GM19023 (cell line): Measurements from ENCODE around the gene CHAMP1.

ENCODE experiments used
- ATAC-seq: cut with Tn5 transposase; IDR thresholded peaks from one replicate; pipeline ENCODE4 v1.9.1; 2021; ENCODE audit warnings: mild to moderate bottlenecking, moderate library complexity; ENCODE audit not compliant: unreplicated experiment

Gene CHAMP1

GRCh38 chr13:114314074-114314912 lies at the start of gene CHAMP1:
Gene CHAMP1 (plus strand): TSS chr13:114314503. CDS start chr13:114323843, 9,340 bp downstream.
- peak; percentile 83 for ATAC-seq

DNA sequence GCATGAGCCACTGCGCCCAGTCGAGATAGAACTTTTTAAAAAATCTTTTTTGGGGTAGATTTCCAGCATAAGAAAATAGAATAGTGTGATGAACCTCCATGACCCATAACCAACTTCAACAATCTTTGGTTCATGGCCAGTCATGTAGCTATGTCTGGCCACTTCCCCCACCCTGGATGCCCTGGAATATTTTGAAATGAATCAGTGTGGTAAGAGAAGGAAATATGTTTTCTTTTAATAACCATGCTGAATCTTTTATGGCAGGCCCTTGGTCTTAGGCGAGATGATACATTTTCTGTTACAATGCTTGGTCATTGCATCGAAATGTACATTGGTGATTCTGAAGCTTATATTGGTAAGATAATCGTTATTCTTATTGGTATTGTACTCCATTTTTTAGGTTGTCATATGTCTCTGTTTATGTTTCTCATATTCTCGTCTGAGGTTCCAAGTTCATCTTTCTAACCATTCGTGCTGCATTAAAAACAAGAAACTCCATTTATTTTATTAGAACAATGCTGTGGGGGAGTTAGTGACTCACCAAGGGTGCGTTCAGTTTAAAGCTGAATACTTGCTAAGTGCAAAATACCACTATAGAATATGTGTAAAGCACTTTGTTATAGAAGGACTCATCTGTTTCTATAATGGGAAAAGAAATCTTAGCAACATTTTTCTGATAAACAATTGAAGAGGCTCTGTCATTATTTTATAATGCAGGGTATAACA lies 49.3 kb upstream of the CHAMP1 start:
- no peak for ATAC-seq

DNA sequence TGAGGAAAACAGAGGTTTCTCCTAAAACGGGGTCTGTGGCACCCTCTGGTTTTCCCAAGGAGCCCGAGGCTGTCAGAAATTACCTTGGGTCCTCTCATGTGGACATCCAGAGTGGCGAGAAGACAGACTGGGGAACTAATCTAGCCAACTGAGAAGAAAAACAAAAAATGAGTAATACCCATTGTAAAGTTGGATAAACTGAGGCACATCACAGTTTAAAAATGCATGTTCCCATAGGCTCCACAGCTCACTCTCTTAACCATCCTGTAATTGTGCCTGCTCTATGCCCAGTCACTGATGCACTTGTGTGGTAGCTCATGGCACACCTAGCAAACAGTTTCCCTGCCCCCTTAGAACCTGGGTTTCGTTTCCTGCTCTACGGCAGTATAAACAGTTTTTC lies 48.1 kb upstream of the CHAMP1 start:
- no peak for ATAC-seq

DNA sequence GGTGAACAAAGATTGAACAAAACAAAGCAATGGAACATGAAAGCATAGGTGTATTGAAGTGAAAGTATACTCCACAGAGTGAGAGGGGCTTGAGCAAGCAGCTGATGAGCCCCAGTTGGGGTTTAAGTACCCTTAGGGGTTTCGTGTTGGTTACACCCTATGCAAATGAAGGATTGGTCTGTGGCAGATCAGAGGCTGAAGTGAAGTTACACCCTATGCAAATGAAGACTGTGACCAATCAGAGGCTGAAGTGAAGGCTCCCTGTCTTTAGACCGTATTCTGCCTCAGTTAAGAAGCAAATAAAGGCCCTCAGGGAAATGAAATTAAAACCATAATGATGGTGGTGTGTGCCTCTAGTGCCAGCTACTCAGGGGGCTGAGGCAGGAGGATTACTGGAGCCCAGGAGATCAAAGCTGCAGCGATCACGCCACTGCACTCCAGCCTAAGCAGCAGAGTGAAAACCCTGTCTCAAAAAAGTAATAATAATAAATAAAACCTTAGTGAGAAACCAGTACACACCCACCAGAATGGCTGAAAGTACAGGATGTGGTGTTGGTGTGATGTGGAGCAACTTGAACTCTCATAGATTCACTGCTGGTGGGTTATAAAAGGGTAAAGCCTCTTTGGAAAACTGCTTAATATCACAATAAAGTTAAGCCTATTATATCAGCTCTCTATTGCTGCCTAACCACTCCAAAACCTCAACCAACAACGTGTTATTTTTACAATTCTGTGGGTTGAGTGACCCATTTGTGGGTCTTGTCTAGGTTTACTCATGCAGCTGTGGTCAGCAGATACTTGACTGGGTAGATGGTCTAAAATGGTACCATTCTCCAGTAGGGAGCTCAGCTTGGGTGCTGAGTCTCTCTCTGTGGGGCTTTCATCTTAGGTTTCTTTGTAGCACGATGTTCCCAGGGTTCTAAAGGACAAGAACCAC lies 45.7 kb upstream of the CHAMP1 start:
- no peak for ATAC-seq

GRCh38 chr13:114269281-114269770 lies 45.0 kb upstream of the CHAMP1 start:
- ATAC-seq: no peak

GRCh38 chr13:114272977-114273376 lies 41.3 kb upstream of the CHAMP1 start:
- no peak for ATAC-seq

- no peak for ATAC-seq
Measured at GRCh38 chr13:114275304-114275703, 39.0 kb upstream of the CHAMP1 start.

DNA sequence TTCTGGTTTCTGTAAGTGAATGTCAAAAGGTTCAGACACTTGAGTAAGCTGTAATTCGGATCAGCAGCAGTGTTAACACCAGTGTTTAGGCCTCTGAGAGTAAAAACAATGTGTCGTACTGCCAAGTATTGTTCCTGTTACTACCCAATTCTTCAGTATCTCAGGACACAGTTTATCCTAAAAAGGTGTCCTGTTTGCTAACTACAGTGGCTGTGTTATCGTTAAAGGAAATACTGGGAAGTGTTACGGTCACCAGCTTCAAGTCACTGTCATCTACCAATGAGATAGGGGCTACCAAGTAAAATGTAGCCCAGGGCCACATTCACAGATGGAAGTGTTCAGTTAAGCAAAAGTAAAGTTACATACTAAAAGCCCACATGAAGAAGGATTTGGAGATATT lies 35.2 kb upstream of the CHAMP1 start:
- no peak for ATAC-seq

DNA sequence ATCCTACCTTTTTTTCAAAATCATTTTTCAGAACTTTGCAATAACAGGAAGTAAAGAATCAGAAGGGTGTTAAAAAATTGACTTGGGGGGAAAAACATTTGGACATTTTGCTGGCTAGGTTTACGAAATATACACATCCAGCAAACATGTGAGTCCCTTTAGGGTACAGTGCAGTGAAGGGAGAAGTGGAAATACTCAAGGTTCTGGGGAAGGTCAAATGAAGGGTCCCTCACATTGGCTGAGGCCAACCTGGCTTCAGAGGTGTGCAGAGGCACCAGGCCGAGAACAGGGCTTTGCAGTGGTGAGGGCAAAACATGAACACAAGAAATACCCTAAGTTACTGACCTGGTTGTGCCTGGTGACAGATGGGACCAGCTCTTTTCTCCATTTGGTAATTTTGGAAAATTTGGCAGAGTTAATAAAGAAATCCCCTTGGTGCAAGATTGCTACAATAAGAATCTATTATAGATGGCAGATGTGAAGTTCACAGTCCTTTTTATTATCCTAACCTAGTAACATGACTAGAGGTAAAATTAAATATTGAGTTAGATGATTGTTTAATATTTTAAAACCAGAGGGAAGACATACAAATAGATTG lies 34.4 kb upstream of the CHAMP1 start:
- ATAC-seq: no peak

DNA sequence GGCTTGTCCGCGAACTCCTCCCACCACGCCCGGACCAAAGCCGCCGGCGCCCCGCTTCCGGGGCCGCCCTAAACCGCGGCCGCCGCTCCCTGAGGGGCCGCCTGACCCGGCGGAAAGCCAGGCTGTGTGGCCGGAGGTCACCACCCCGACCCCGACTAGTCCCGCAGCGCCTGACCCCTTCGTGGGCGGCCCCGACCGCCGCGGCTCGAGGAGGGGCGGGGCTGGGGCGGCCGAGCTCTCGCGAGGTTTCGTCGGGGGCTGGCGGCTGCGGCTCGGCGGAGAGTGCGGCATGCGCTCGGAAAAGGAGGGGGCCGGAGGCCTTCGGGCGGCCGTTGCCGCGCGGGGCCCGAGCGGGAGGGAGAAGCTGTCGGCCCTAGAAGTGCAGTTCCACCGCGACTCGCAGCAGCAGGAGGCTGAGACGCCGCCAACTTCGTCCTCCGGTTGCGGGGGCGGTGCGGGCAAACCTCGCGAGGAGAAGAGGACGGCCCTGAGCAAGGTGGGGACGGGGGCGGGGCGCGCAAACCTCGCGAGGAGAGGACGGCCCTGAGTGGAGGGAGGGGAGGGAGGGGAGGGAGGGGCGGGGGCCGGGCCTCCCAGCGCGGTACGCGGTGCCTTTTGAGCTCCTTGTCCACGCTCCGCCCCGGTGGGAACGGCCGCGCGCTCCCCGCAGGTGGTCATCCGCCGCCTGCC lies 32.8 kb upstream of the CHAMP1 start, which contains the start of gene UPF3A:
Gene UPF3A (plus strand): TSS at position 251 of the 690 bp plus-strand sequence. CDS start 39 bp downstream, at position 290.
- ATAC-seq: peak; percentile 76

- ATAC-seq: peak; percentile 63
Measured at GRCh38 chr13:114282041-114282670, 32.1 kb upstream of the CHAMP1 start.

GRCh38 chr13:114283576-114283975 lies 30.7 kb upstream of the CHAMP1 start:
- ATAC-seq: no peak

- no peak for ATAC-seq
Measured at GRCh38 chr13:114284680-114285079, 29.6 kb upstream of the CHAMP1 start.

DNA sequence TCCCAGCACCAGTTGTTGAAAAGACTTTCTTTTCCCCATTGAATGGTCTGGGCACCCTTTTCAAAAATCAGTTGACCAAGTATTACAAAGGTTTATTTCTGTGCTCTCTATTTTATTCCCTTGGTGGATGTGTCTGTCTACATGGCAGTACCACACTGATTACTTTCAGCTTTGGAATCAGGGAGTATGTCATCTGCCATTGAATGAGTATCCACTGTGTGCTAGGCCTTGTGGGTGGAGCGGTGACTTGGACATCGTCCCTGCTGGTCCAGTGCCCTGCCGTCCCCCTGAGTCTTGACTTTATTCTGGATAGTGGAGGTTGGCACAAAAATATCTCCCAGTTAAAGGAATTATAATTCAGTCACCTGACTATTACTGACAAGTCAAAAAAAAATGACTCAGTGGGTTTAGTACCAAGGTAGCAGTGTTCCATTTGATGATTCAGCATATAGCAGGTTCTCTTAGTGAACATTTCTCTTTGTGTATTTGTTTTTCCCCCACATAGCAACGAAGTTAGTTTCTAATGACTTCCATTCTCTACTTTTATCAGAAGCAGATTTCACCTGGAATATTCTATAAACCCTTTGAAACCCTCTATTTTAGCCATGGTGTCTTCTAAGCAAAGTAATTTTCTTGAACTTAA lies 29.0 kb upstream of the CHAMP1 start:
- no peak for ATAC-seq

- no peak for ATAC-seq
Measured at GRCh38 chr13:114286808-114287207, 27.5 kb upstream of the CHAMP1 start.

DNA sequence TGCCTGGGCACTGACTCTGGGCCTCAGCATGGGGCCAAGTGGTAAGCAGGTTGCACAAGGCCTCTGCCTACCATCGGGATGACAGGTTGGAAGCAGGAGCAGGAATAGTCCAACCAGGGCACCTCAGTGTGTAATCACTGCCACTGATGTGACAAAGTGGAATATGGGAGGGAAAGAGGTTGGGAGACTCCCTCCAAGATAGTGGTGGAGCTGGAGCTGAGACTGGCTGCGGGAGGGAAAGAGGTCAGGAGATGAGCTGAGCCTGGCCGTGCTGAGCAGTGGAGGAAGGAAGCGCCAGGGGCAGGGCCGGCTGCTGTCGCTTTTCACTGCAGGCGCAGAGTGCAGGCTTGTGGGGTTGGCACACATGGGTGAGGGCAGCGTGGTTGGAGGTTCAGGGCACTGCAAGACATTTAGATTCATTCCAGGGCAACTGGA lies 26.1 kb upstream of the CHAMP1 start:
- no peak for ATAC-seq

GRCh38 chr13:114296448-114296847 lies 17.9 kb upstream of the CHAMP1 start:
- ATAC-seq: no peak

GRCh38 chr13:114296902-114297301 lies 17.4 kb upstream of the CHAMP1 start:
- ATAC-seq: no peak

DNA sequence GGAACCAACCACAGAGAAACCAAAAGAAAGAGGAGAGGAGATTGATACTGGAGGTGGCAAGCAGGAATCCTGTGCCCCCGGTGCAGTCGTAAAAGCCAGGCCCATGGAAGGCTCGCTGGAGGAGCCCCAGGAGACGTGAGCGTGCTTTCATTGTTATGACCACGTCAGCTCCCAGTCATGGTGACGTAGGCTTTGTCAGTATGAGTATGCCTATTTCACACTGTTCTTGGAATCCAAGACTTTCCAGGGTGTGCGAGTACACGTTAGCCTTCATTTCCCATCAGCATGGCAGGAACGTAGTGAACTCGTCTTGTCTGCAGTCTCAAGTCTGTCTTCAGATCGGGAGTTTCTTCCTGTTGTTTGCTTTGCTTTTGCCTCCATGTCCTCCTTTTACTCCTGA lies 15.4 kb upstream of the CHAMP1 start:
- ATAC-seq: no peak
